IMR-90 (cell line): ENCODE measurements around the gene SORL1. TPM values are rescaled to one million over a fixed set of nuclear protein-coding genes. Genes with fewer than 3 reads are reported as not detected.

Experiments
- ATAC-seq: fragments of 200-7000 bp; cut with Tn5 transposase; 2 replicates; pipeline ENCODE4 v1.9.1; 2020; ENCODE audit warnings: low read depth, mild to moderate bottlenecking, moderate library complexity
- BruUV-seq: library from RNA; stranded (reverse); fragments of 400-500 nt; replicated peaks from 2 replicates; lab custom pipeline; 2021; lab: Mats Ljungman, UMichigan
- CTCF ChIA-PET: fragments of 300-600 bp; formaldehyde crosslinking; extraction: SDS; loops from one replicate; lab custom pipeline; 2021; ENCODE audit warnings: antibody characterized with exemption; lab: Yijun Ruan, JAX
- POLR2A ChIA-PET: fragments of 300-600 bp; sonication (Branson Sonifier 250); formaldehyde crosslinking; loops from one replicate; lab custom pipeline; 2022; ENCODE audit warnings: antibody characterized with exemption; ENCODE audit not compliant: unreplicated experiment; lab: Charles Lee
- DNase-seq: peaks from one replicate; pipeline ENCODE4 v3.0.0; 2013
- H2AFZ ChIP-seq: replicated peaks from 2 replicates; pipeline ENCODE3; 2013; ENCODE audit warnings: low read length, mild to moderate bottlenecking; ENCODE audit not compliant: poor library complexity
- H2AK5ac ChIP-seq: 2 replicates; pipeline ENCODE4 v1.6.1; 2013; ENCODE audit warnings: low read depth, low read length, inconsistent platforms
- H2AK9ac ChIP-seq: replicated peaks from 2 replicates; pipeline ENCODE3; 2013; ENCODE audit warnings: mild to moderate bottlenecking, low read depth, low read length, moderate library complexity; ENCODE audit not compliant: poor library complexity
- H2BK120ac ChIP-seq: 2 replicates; pipeline ENCODE4 v1.6.1; 2013; ENCODE audit warnings: low read depth, low read length, inconsistent platforms
- H2BK15ac ChIP-seq: 3 replicates; pipeline ENCODE4 v1.6.1; 2013; ENCODE audit warnings: low read depth, low read length, inconsistent platforms
- H2BK20ac ChIP-seq: 2 replicates; pipeline ENCODE4 v1.6.1; 2013; ENCODE audit warnings: low read depth, mild to moderate bottlenecking, inconsistent platforms, low read length, moderate library complexity
- H2BK5ac ChIP-seq: 2 replicates; pipeline ENCODE4 v1.6.1; 2013; ENCODE audit warnings: mild to moderate bottlenecking, low read depth, low read length, inconsistent platforms; ENCODE audit not compliant: poor library complexity, severe bottlenecking
- H3K14ac ChIP-seq: replicated peaks from 2 replicates; pipeline ENCODE4 v1.6.1; 2013; ENCODE audit warnings: low read depth, low read length, inconsistent platforms
- H3K18ac ChIP-seq: 2 replicates; pipeline ENCODE4 v1.6.1; 2013; ENCODE audit warnings: low read depth, low read length, control low read depth
- H3K23ac ChIP-seq: 2 replicates; pipeline ENCODE4 v1.6.1; 2013; ENCODE audit warnings: low read depth, low read length, inconsistent platforms
- H3K27ac ChIP-seq: 2 replicates; pipeline ENCODE4 v1.5.1; 2013; ENCODE audit warnings: mild to moderate bottlenecking, control low read depth, low read length; ENCODE audit not compliant: insufficient read depth
- H3K27me3 ChIP-seq: 2 replicates; pipeline ENCODE4 v1.6.1; 2013; ENCODE audit warnings: low read length; ENCODE audit not compliant: control insufficient read depth, insufficient read depth
- H3K36me3 ChIP-seq: 2 replicates; pipeline ENCODE4 v1.6.1; 2013; ENCODE audit warnings: low read length, mixed read lengths; ENCODE audit not compliant: control insufficient read depth, insufficient read depth
- H3K4ac ChIP-seq: 2 replicates; pipeline ENCODE4 v1.6.1; 2013; ENCODE audit warnings: low read depth, low read length, inconsistent platforms
- H3K4me1 ChIP-seq: 2 replicates; pipeline ENCODE4 v1.6.1; 2013; ENCODE audit warnings: low read length, mixed read lengths; ENCODE audit not compliant: control insufficient read depth, insufficient read depth
- H3K4me2 ChIP-seq: 2 replicates; pipeline ENCODE4 v1.6.1; 2013; ENCODE audit warnings: low read depth, mild to moderate bottlenecking, control low read depth, low read length, moderate library complexity
- H3K4me3 ChIP-seq: 2 replicates; pipeline ENCODE4 v1.5.1; 2013; ENCODE audit warnings: low read depth, mild to moderate bottlenecking, control low read depth, low read length, moderate library complexity; ENCODE audit not compliant: insufficient read depth
- H3K56ac ChIP-seq: 2 replicates; pipeline ENCODE4 v1.6.1; 2013; ENCODE audit warnings: low read length, inconsistent platforms; ENCODE audit not compliant: insufficient read depth; ENCODE audit errors: extremely low read depth
- H3K79me1 ChIP-seq, 2 experiments: 2 replicates each; pipeline ENCODE4 v1.6.1; 2013; ENCODE audit warnings: low read length in 2 of 2, inconsistent platforms in 1 of 2, low read depth in 1 of 2
- H3K9ac ChIP-seq: 2 replicates; pipeline ENCODE4 v1.6.1; 2013; ENCODE audit warnings: low read depth, low read length, control low read depth
- H3K9me1 ChIP-seq: 2 replicates; pipeline ENCODE4 v1.6.1; 2013; ENCODE audit warnings: low read length, inconsistent platforms; ENCODE audit not compliant: insufficient read depth
- H3K9me3 ChIP-seq: 2 replicates; pipeline ENCODE4 v1.6.1; 2013; ENCODE audit warnings: low read length; ENCODE audit not compliant: control insufficient read depth, insufficient read depth
- H4K20me1 ChIP-seq: 2 replicates; pipeline ENCODE4 v1.6.1; 2013; ENCODE audit warnings: low read length, inconsistent platforms; ENCODE audit not compliant: insufficient read depth
- H4K5ac ChIP-seq: 2 replicates; pipeline ENCODE4 v1.6.1; 2013; ENCODE audit warnings: mild to moderate bottlenecking, low read depth, low read length, control low read depth
- H4K8ac ChIP-seq, 2 experiments: 2 replicates each; pipeline ENCODE4 v1.6.1; 2013; ENCODE audit warnings: low read depth in 2 of 2, low read length in 2 of 2, control low read depth in 1 of 2, inconsistent platforms in 1 of 2
- H4K91ac ChIP-seq: 2 replicates; pipeline ENCODE4 v1.6.1; 2013; ENCODE audit warnings: low read depth, low read length, inconsistent platforms; ENCODE audit not compliant: insufficient read depth
- USF2 ChIP-seq: fragments of 150-350 bp; IDR thresholded peaks from 2 replicates; pipeline ENCODE4 v1.6.1; 2017; ENCODE audit warnings: mild to moderate bottlenecking, antibody characterized with exemption, low read length, low read depth
- WGBS, 2 experiments: methylation state at CpG; one replicate each; pipeline versions ENCODE4 v1.1.5 to v1.1.7; 2013; ENCODE audit warnings: missing lambda C conversion rate in 2 of 2; ENCODE audit not compliant: insufficient read length in 1 of 2; ENCODE audit errors: extremely low coverage in 2 of 2; 5-methylcytosine and 5-hydroxymethylcytosine counted together
- dilution Hi-C: fragments of 300-500 bp; cut with HindIII; formaldehyde crosslinking; loops from one replicate; pipeline ENCODE4 v1.14.3; 2018; ENCODE audit warnings: low sequenced_read_pairs; ENCODE audit not compliant: unreplicated experiment
- in situ Hi-C: fragments of 300-500 bp; cut with MboI; formaldehyde crosslinking; loops from 3 replicates; pipeline ENCODE4 v1.14.3; 2019; ENCODE audit warnings: low sequenced_read_pairs, inconsistent platforms, mixed read lengths
- intact Hi-C: fragments of 100-400 bp; cut with micrococcal nuclease; formaldehyde crosslinking; loops from 2 replicates; pipeline ENCODE4 v1.10.0; 2022
- polyA plus RNA-seq, 3 experiments: library from polyadenylated mRNA; depleted of rRNA; stranded (reverse); fragments of >200 nt; gene quantifications; 2 replicates each; pipeline ENCODE4 v1.2.3, GENCODE V29; 2012; ENCODE audit warnings: low replicate concordance in 1 of 3
- total RNA-seq: library from RNA; depleted of rRNA; stranded (reverse); fragments of >200 nt; gene quantifications from 2 replicates; pipeline ENCODE4 v1.2.3, GENCODE V29; 2012

SORL1 gene
- total and polyA plus RNA-seq, 2 of the 4 experiments (the other 2 are of a cell fraction) = 1.0 to 2.0 TPM

- H3K27me3 ChIP-seq = peaks cover 38% of the 10 kb centered on the region
- CTCF ChIA-PET = interaction anchor here (0.6 kb wide), 1 partner anchor 92 kb away, joined by 3 read pairs; no protein-coding TSS in a partner anchor
- no peak overlapping the region for H3K4me3 ChIP-seq
- dilution Hi-C loops = no loop called here
- H2BK120ac ChIP-seq = no peak overlapping the region
- intact Hi-C loops = no loop called here
- H2AK5ac ChIP-seq = no peak overlapping the region
- H4K5ac ChIP-seq = no peak overlapping the region
- no peaks in the 10 kb centered on the region for H3K36me3 ChIP-seq
- H2AFZ ChIP-seq = no peak overlapping the region
- no peak for DNase-seq
- no peak overlapping the region for H3K4ac ChIP-seq
- no peak overlapping the region for H2BK5ac ChIP-seq
- H2BK20ac ChIP-seq = no peak overlapping the region
- no peak for ATAC-seq
- no peaks in the 10 kb centered on the region for H3K79me1 ChIP-seq
- no peak overlapping the region for H2BK15ac ChIP-seq
- no peaks in the 10 kb centered on the region for H3K9me3 ChIP-seq
- in situ Hi-C loops = no loop called here
- WGBS, 2 experiments = no CpG with 5 or more reads among the region's 4 CpGs
- TF ChIP-seq USF2 = no peak
- no peaks in the 10 kb centered on the region; the same call in 1 of the 2 replicates for H3K4me1 ChIP-seq
- no peaks in the 10 kb centered on the region for H3K9me1 ChIP-seq
- H3K4me2 ChIP-seq = no peak overlapping the region
- H2AK9ac ChIP-seq = no peak overlapping the region
- no TSS peak for BruUV-seq
- no peak overlapping the region for H3K56ac ChIP-seq
- POLR2A ChIA-PET = no interaction called here
- H4K91ac ChIP-seq = no peak overlapping the region
- H3K23ac ChIP-seq = no peak overlapping the region
- no peaks in the 10 kb centered on the region for H4K20me1 ChIP-seq
- H3K27ac ChIP-seq = no peak overlapping the region
- no peak overlapping the region for H3K14ac ChIP-seq
- H4K8ac ChIP-seq = no peak overlapping the region
- H3K18ac ChIP-seq = no peak overlapping the region
- no peak overlapping the region for H3K9ac ChIP-seq
Measured at GRCh38 chr11:121431820-121432526, 20.1 kb upstream of the SORL1 start.
